Liver (tissue), 9 donors: Measurements from ENCODE around the gene CHN2. TPM values are rescaled to one million over a fixed set of nuclear protein-coding genes. Genes with fewer than 3 reads are reported as not detected.

Experiments used
- DNase-seq: peaks from one replicate; pipeline ENCODE4 v3.0.0-alpha.2; 2017; ENCODE audit warnings: low spot score
- H3K27ac ChIP-seq, 2 donors: one replicate each; pipeline ENCODE4 v1.7.0; 2013; ENCODE audit warnings: inconsistent platforms in 2 of 2, low read length in 2 of 2, control low read depth in 1 of 2, low read depth in 1 of 2, mild to moderate bottlenecking in 1 of 2
- H3K27me3 ChIP-seq, 4 donors: one replicate each; pipeline versions ENCODE4 v1.6.1 to v1.7.0; 2013; ENCODE audit warnings: low read length in 3 of 4, inconsistent platforms in 1 of 4, mild to moderate bottlenecking in 1 of 4, moderate library complexity in 1 of 4; ENCODE audit not compliant: control insufficient read depth in 4 of 4, insufficient read depth in 4 of 4
- H3K36me3 ChIP-seq, 4 donors: one replicate each; pipeline versions ENCODE4 v1.6.1 to v1.7.0; 2013; ENCODE audit warnings: low read length in 3 of 4, mild to moderate bottlenecking in 3 of 4, low read depth in 1 of 4, moderate library complexity in 1 of 4; ENCODE audit not compliant: control insufficient read depth in 4 of 4, insufficient read depth in 3 of 4
- H3K4me1 ChIP-seq, 4 donors: one replicate each; pipeline versions ENCODE4 v1.6.1 to v1.7.0; 2013; ENCODE audit warnings: low read length in 3 of 4, mild to moderate bottlenecking in 3 of 4, moderate library complexity in 1 of 4; ENCODE audit not compliant: control insufficient read depth in 4 of 4, insufficient read depth in 4 of 4
- H3K4me3 ChIP-seq, 3 donors: one replicate each; pipeline versions ENCODE4 v1.6.1 to v1.7.0; 2013; ENCODE audit warnings: low read length in 3 of 3, control low read depth in 1 of 3, low read depth in 1 of 3, mild to moderate bottlenecking in 1 of 3
- H3K9ac ChIP-seq, 2 donors: one replicate each; pipeline ENCODE4 v1.7.0; 2013; ENCODE audit warnings: low read length in 2 of 2, mild to moderate bottlenecking in 2 of 2, moderate library complexity in 2 of 2, control low read depth in 1 of 2, low read depth in 1 of 2
- H3K9me3 ChIP-seq, 4 donors: one replicate each; pipeline versions ENCODE4 v1.6.1 to v1.7.0; 2013; ENCODE audit warnings: low read length in 3 of 4; ENCODE audit not compliant: control insufficient read depth in 4 of 4
- EGR1 ChIP-seq, 2 donors: IDR thresholded peaks; 2 replicates each; pipeline ENCODE4 v1.6.1; 2016 to 2018; ENCODE audit warnings: antibody characterized with exemption in 2 of 2, low read depth in 2 of 2
- FOXA1 ChIP-seq: IDR thresholded peaks from 2 replicates; pipeline ENCODE4 v1.6.1; 2016; ENCODE audit warnings: antibody characterized with exemption
- FOXA2 ChIP-seq: IDR thresholded peaks from 2 replicates; pipeline ENCODE4 v1.6.1; 2016; ENCODE audit warnings: antibody characterized with exemption
- GABPA ChIP-seq, 2 donors: IDR thresholded peaks in 1 of 2; conservative IDR thresholded peaks in 1 of 2; 2 replicates each; pipeline ENCODE4 v1.6.1; 2016; ENCODE audit warnings: antibody characterized with exemption in 2 of 2, mild to moderate bottlenecking in 1 of 2, moderate library complexity in 1 of 2
- HNF4A ChIP-seq, 2 donors: conservative IDR thresholded peaks; 2 replicates each; pipeline ENCODE4 v1.6.1; 2016; ENCODE audit warnings: antibody characterized with exemption in 2 of 2, mild to moderate bottlenecking in 2 of 2
- HNF4G ChIP-seq: IDR thresholded peaks from 2 replicates; pipeline ENCODE4 v1.6.1; 2016; ENCODE audit warnings: antibody characterized with exemption
- JUND ChIP-seq, 2 donors: IDR thresholded peaks; 2 replicates each; pipeline ENCODE4 v1.6.1; 2016; ENCODE audit warnings: antibody characterized with exemption in 2 of 2
- NR2F2 ChIP-seq: IDR thresholded peaks from 2 replicates; pipeline ENCODE4 v1.6.1; 2016; ENCODE audit warnings: antibody characterized with exemption
- RAD21 ChIP-seq, 2 donors: IDR thresholded peaks; 2 replicates each; pipeline ENCODE4 v1.6.1; 2016; ENCODE audit warnings: antibody characterized with exemption in 2 of 2, mild to moderate bottlenecking in 2 of 2
- RXRA ChIP-seq, 2 donors: IDR thresholded peaks; 2 replicates each; pipeline ENCODE4 v1.6.1; 2017 to 2018; ENCODE audit warnings: antibody characterized with exemption in 2 of 2, mild to moderate bottlenecking in 1 of 2
- SP1 ChIP-seq: IDR thresholded peaks from 2 replicates; pipeline ENCODE4 v1.6.1; 2018; ENCODE audit warnings: antibody characterized with exemption, mild to moderate bottlenecking
- TAF1 ChIP-seq: conservative IDR thresholded peaks from 2 replicates; pipeline ENCODE4 v1.6.1; 2016; ENCODE audit warnings: antibody characterized with exemption, mild to moderate bottlenecking
- YY1 ChIP-seq: IDR thresholded peaks from 2 replicates; pipeline ENCODE4 v1.6.1; 2016; ENCODE audit warnings: antibody characterized with exemption, mild to moderate bottlenecking
- WGBS: extraction: QIAGEN DNeasy Blood & Tissue Kit; methylation state at CpG from one replicate; pipeline ENCODE4 v1.1.7; 2013; 5-methylcytosine and 5-hydroxymethylcytosine counted together
- polyA plus RNA-seq, 2 donors: library from polyadenylated mRNA; stranded (reverse) in 1 of 2; unstranded in 1 of 2; fragments of 200-250 nt in 1 of 2; fragments of >200 nt in 1 of 2; fragmentation: Nextera tagmentation in 1 of 2; extraction: Ambion mirVana in 1 of 2; gene quantifications; one replicate each; pipeline versions ENCODE4 v1.2.1 to v1.2.3, GENCODE V29; 2013 to 2015
- total RNA-seq, 2 donors: library from RNA; depleted of rRNA; stranded (reverse); fragments of >200 nt; gene quantifications; one replicate each; pipeline ENCODE4 v1.2.3, GENCODE V29; 2014
- TF ChIP-seq, protein P1 (sequence below): IDR thresholded peaks from 2 replicates; pipeline ENCODE4 v1.6.1; 2016; ENCODE audit warnings: antibody characterized with exemption
- TF ChIP-seq, protein P2 (sequence below): IDR thresholded peaks from 2 replicates; pipeline ENCODE4 v1.6.1; 2016; ENCODE audit warnings: antibody characterized with exemption
- TF ChIP-seq, protein P3 (sequence below): IDR thresholded peaks from 2 replicates; pipeline ENCODE4 v1.6.1; 2016; ENCODE audit warnings: antibody characterized with exemption
- TF ChIP-seq, protein P4 (sequence below): fragments of 150-350 bp; IDR thresholded peaks from 2 replicates; pipeline ENCODE4 v1.5.1; 2017; ENCODE audit warnings: improper control_type of control experiment, low read depth, low read length; ENCODE audit not compliant: missing input control
- TF ChIP-seq, protein P5 (sequence below): IDR thresholded peaks from 2 replicates; pipeline ENCODE4 v1.6.1; 2016; ENCODE audit warnings: antibody characterized with exemption, mild to moderate bottlenecking
- donor health status: healthy.
- donor health status: healthy.
- donor health status: healthy.
- donor health status: healthy.
- donor health status: healthy.

CHN2 gene
- total and polyA plus RNA-seq, 4 donors: 8.3 to 25.4 (median 17.8) TPM

DNA sequence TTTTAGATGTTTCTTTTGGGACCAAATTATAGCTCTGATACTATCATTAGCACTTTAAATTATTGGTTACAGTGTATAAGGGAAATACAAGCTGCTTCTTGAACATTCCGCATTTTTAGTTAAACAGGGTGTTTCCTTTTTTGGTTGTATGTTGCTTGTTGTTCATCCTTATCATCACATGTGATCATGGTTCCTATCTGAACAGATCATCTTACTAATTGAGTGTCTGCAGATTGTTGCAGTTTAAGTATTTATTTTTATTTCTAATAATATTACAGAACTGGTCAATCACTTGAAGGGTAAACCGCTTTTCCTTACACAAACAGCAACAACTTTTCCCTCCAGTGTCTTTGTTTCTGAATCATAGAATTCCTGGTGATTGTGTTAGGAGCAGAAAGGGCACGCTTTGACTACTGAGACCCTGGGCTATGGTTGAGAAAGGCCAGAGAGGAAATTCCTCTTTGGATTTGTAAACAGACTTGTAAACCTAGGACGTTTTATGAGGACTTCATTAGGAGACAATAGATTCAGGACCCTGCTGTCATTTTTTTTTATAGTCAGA, 37.2 kb downstream of the CHN2 start (continued):
- TF ChIP-seq, protein P1, sequence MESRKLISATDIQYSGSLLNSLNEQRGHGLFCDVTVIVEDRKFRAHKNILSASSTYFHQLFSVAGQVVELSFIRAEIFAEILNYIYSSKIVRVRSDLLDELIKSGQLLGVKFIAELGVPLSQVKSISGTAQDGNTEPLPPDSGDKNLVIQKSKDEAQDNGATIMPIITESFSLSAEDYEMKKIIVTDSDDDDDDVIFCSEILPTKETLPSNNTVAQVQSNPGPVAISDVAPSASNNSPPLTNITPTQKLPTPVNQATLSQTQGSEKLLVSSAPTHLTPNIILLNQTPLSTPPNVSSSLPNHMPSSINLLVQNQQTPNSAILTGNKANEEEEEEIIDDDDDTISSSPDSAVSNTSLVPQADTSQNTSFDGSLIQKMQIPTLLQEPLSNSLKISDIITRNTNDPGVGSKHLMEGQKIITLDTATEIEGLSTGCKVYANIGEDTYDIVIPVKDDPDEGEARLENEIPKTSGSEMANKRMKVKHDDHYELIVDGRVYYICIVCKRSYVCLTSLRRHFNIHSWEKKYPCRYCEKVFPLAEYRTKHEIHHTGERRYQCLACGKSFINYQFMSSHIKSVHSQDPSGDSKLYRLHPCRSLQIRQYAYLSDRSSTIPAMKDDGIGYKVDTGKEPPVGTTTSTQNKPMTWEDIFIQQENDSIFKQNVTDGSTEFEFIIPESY: no peak
- TF ChIP-seq HNF4A (conservative IDR thresholded peaks at IDR 0.05): no peak
- no peak for TF ChIP-seq YY1
- no peak for TF ChIP-seq EGR1 (IDR thresholded peaks at IDR 0.05; ENCODE audit: low read depth in 2 of 2)
- no peak for TF ChIP-seq JUND (IDR thresholded peaks at IDR 0.05)
- TF ChIP-seq HNF4G: no peak
- no peak for TF ChIP-seq FOXA1
- no peak for TF ChIP-seq TAF1
- no peak for TF ChIP-seq FOXA2
- TF ChIP-seq RAD21 (IDR thresholded peaks at IDR 0.05): no peak

DNA sequence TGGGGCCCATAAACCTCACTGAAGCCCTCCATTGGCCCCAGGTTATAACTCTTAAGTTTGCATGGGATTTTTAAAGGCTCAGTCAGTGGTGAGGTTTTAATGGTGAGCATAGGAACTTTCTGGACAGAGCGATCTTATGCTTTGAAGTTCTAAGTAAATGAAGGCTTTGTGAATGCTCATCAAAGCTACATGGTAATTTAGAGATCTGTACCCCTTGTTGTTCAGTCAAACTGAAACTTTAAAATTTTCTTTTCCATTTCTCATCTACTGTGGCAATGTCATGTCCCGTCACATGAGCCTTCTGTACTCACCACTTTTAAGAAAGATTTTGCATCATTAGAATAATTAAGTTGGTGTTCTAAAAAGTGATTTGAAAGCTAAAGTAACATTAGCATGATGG, 39.9 kb downstream of the CHN2 start:
- no peak overlapping the region for H3K4me3 ChIP-seq
- no peak for DNase-seq
- H3K9ac ChIP-seq: no peak overlapping the region
- H3K27me3 ChIP-seq: no peaks in the 10 kb centered on the region
- H3K4me1 ChIP-seq: peaks cover 11 to 52% (median 46%) of the 10 kb centered on the region in 4 donors
- TF ChIP-seq, protein P2, sequence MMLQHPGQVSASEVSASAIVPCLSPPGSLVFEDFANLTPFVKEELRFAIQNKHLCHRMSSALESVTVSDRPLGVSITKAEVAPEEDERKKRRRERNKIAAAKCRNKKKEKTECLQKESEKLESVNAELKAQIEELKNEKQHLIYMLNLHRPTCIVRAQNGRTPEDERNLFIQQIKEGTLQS: no peak
- no peak for TF ChIP-seq TAF1
- TF ChIP-seq RXRA (IDR thresholded peaks at IDR 0.05): no peak
- TF ChIP-seq FOXA1: no peak
- TF ChIP-seq FOXA2: no peak
- TF ChIP-seq NR2F2: no peak
- TF ChIP-seq, protein P3, sequence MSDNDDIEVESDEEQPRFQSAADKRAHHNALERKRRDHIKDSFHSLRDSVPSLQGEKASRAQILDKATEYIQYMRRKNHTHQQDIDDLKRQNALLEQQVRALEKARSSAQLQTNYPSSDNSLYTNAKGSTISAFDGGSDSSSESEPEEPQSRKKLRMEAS: no peak
- TF ChIP-seq HNF4G: no peak
- TF ChIP-seq GABPA (IDR thresholded peaks at IDR 0.05 in 1 of 2, conservative IDR thresholded peaks at IDR 0.05 in 1 of 2): no peak
- WGBS: 90% methylated on average over 2 of the region's 2 CpGs
- H3K36me3 ChIP-seq: no peaks in the 10 kb centered on the region
- H3K27ac ChIP-seq: no peak overlapping the region
- H3K9me3 ChIP-seq: no peaks in the 10 kb centered on the region

DNA sequence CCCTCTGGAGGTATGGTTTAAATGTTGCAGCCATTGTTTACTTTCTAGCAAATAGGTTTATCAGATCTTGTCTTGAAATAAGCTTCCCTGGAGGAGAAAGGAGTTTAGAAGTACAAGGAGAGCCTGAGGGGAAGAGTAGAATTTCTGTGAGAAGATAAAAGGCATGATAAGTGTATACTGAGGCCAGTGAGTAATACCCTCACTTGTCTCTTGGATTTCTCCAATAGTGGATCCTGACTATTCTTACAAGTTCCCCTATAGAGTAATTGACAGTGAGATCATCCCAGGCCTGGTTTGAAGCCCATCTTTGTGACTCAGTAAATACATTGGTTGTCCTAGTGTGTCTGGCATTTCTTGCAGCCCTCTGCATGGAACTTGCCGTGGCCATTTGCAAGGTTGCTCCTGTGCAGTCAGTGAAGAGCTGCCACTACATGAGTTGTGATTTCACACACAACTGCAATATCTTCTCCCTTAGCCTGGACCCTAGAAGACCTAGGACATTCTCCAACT, 41.6 kb downstream of the CHN2 start:
- H3K4me1 ChIP-seq: peaks cover 3 to 36% (median 30%) of the 10 kb centered on the region in 4 donors
- H3K36me3 ChIP-seq: no peaks in the 10 kb centered on the region
- no peak for DNase-seq
- no peak overlapping the region for H3K27ac ChIP-seq
- no peak overlapping the region for H3K4me3 ChIP-seq
- TF ChIP-seq, protein P4, sequence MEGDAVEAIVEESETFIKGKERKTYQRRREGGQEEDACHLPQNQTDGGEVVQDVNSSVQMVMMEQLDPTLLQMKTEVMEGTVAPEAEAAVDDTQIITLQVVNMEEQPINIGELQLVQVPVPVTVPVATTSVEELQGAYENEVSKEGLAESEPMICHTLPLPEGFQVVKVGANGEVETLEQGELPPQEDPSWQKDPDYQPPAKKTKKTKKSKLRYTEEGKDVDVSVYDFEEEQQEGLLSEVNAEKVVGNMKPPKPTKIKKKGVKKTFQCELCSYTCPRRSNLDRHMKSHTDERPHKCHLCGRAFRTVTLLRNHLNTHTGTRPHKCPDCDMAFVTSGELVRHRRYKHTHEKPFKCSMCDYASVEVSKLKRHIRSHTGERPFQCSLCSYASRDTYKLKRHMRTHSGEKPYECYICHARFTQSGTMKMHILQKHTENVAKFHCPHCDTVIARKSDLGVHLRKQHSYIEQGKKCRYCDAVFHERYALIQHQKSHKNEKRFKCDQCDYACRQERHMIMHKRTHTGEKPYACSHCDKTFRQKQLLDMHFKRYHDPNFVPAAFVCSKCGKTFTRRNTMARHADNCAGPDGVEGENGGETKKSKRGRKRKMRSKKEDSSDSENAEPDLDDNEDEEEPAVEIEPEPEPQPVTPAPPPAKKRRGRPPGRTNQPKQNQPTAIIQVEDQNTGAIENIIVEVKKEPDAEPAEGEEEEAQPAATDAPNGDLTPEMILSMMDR: no peak
- TF ChIP-seq RAD21 (IDR thresholded peaks at IDR 0.05) (no peak), YY1 (no peak), TAF1 (no peak), HNF4A (conservative IDR thresholded peaks at IDR 0.05) (no peak), SP1 (no peak), GABPA (IDR thresholded peaks at IDR 0.05 in 1 of 2, conservative IDR thresholded peaks at IDR 0.05 in 1 of 2) (no peak), JUND (IDR thresholded peaks at IDR 0.05) (no peak), EGR1 (IDR thresholded peaks at IDR 0.05; ENCODE audit: low read depth in 2 of 2) (no peak), HNF4G (no peak), NR2F2 (no peak)
- TF ChIP-seq, protein P2: no peak
- TF ChIP-seq, protein P3: no peak
- TF ChIP-seq, protein P1: no peak
- TF ChIP-seq, protein P5, sequence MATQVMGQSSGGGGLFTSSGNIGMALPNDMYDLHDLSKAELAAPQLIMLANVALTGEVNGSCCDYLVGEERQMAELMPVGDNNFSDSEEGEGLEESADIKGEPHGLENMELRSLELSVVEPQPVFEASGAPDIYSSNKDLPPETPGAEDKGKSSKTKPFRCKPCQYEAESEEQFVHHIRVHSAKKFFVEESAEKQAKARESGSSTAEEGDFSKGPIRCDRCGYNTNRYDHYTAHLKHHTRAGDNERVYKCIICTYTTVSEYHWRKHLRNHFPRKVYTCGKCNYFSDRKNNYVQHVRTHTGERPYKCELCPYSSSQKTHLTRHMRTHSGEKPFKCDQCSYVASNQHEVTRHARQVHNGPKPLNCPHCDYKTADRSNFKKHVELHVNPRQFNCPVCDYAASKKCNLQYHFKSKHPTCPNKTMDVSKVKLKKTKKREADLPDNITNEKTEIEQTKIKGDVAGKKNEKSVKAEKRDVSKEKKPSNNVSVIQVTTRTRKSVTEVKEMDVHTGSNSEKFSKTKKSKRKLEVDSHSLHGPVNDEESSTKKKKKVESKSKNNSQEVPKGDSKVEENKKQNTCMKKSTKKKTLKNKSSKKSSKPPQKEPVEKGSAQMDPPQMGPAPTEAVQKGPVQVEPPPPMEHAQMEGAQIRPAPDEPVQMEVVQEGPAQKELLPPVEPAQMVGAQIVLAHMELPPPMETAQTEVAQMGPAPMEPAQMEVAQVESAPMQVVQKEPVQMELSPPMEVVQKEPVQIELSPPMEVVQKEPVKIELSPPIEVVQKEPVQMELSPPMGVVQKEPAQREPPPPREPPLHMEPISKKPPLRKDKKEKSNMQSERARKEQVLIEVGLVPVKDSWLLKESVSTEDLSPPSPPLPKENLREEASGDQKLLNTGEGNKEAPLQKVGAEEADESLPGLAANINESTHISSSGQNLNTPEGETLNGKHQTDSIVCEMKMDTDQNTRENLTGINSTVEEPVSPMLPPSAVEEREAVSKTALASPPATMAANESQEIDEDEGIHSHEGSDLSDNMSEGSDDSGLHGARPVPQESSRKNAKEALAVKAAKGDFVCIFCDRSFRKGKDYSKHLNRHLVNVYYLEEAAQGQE: no peak
- H3K9me3 ChIP-seq: no peaks in the 10 kb centered on the region
- no peak overlapping the region for H3K9ac ChIP-seq
- WGBS: 97% methylated on average over 1 of the region's 1 CpG
- H3K27me3 ChIP-seq: no peaks in the 10 kb centered on the region
